ENCODE measurements around the gene KRTAP15-1. TPM values are rescaled to one million over a fixed set of nuclear protein-coding genes. Genes with fewer than 3 reads are reported as not detected.

KRTAP15-1 gene
- total and polyA plus RNA-seq, 2 donors (not counting 3 experiments of a cell fraction or from before 2014, with no cell fraction given), result not detected

DNA sequence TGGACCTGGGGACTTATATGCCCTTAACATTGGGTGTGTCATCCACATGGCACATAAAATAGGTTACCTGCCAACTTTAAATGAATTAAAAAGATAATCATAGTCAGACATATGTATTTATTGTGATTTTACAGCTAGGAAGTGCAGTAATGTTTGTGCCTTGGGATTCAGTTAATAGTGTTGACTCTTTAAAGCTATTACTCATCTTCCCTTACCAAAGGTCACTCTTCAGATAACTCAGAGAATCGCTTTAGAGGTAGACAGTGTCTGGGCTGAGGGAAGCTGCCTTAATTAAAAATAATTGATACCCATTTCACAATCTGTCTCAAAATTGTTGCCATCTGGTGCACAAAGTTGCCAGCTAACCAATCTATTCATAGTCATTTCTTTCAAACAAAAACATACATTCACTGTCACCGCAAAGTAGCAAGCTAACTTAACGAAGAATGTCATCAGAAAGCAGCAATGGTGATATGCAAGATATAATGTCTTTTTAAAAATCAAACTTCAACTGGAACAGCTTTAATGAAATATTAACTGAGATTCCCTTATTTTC is 3.0 kb upstream of the KRTAP15-1 start:
- Histone ChIP-seq H3K4me1 (ENCODE audit: control insufficient read depth, extremely low read depth, insufficient read depth, low read length) (no peaks in the 10 kb centered on the region), H3K9me3 (replicated peaks; ENCODE audit: control insufficient read depth, insufficient read depth, low read length) (peaks cover 1% of the 10 kb centered on the region), H3K4me2 (ENCODE audit: insufficient read depth, low read length) (no peak overlapping the region), H3K79me2 (ENCODE audit: control insufficient read depth, insufficient read depth, low read length) (no peaks in the 10 kb centered on the region), H3K9ac (replicated peaks; ENCODE audit: extremely low read depth, insufficient read depth, low read length) (no peak overlapping the region), H3K4me3 (replicated peaks in 1 of 3; ENCODE audit: insufficient read depth in 1 of 3, low read depth in 1 of 3, low read length in 3 of 3) (no peak overlapping the region), H3K9me1 (replicated peaks; ENCODE audit: control insufficient read depth, extremely low read depth, insufficient read depth, low read length) (no peaks in the 10 kb centered on the region), H4K20me1 (replicated peaks; ENCODE audit: control insufficient read depth, extremely low read depth, insufficient read depth, low read length) (no peaks in the 10 kb centered on the region), H3K27me3 (ENCODE audit: control insufficient read depth in 2 of 2, insufficient read depth in 2 of 2, low read length in 2 of 2) (no peaks in the 10 kb centered on the region), H3K36me3 (ENCODE audit: control insufficient read depth in 2 of 2, extremely low read depth in 1 of 2, insufficient read depth in 2 of 2, low read length in 2 of 2) (no peaks in the 10 kb centered on the region), H3K27ac (ENCODE audit: insufficient read depth, low read depth, low read length) (no peak overlapping the region), H2AFZ (ENCODE audit: low read depth, low read length) (no peak overlapping the region)
- TF ChIP-seq, protein P1, sequence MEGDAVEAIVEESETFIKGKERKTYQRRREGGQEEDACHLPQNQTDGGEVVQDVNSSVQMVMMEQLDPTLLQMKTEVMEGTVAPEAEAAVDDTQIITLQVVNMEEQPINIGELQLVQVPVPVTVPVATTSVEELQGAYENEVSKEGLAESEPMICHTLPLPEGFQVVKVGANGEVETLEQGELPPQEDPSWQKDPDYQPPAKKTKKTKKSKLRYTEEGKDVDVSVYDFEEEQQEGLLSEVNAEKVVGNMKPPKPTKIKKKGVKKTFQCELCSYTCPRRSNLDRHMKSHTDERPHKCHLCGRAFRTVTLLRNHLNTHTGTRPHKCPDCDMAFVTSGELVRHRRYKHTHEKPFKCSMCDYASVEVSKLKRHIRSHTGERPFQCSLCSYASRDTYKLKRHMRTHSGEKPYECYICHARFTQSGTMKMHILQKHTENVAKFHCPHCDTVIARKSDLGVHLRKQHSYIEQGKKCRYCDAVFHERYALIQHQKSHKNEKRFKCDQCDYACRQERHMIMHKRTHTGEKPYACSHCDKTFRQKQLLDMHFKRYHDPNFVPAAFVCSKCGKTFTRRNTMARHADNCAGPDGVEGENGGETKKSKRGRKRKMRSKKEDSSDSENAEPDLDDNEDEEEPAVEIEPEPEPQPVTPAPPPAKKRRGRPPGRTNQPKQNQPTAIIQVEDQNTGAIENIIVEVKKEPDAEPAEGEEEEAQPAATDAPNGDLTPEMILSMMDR (IDR thresholded peaks at IDR 0.05; ENCODE audit: extremely low read depth in 1 of 2, insufficient read depth in 1 of 2, low read depth in 1 of 2, low read length in 2 of 2), result no peak
- no peak for TF ChIP-seq GATA2 (IDR thresholded peaks at IDR 0.05; ENCODE audit: insufficient read depth, insufficient read length, low read depth, low read length)
- TF ChIP-seq, protein P2, sequence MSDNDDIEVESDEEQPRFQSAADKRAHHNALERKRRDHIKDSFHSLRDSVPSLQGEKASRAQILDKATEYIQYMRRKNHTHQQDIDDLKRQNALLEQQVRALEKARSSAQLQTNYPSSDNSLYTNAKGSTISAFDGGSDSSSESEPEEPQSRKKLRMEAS (IDR thresholded peaks at IDR 0.05; ENCODE audit: insufficient read depth, insufficient read length), result no peak
- no peak for TF ChIP-seq JUN (IDR thresholded peaks at IDR 0.05; ENCODE audit: borderline replicate concordance, insufficient read depth, insufficient read length, low read depth)
- DNase-seq (ENCODE audit: low read depth, low spot score) (no peak), FAIRE-seq (no peak)
- CTCF ChIA-PET, result no interaction called here
- intact Hi-C loops (cut with micrococcal nuclease), result no loop called here
- BruUV-seq (replicated peaks), result no TSS peak
- POLR2A ChIA-PET, result no interaction called here
- dilution Hi-C loops (cut with MboI; ENCODE audit: extremely low pct_ligation_motif_present, low sequenced_read_pairs), result no loop called here

DNA sequence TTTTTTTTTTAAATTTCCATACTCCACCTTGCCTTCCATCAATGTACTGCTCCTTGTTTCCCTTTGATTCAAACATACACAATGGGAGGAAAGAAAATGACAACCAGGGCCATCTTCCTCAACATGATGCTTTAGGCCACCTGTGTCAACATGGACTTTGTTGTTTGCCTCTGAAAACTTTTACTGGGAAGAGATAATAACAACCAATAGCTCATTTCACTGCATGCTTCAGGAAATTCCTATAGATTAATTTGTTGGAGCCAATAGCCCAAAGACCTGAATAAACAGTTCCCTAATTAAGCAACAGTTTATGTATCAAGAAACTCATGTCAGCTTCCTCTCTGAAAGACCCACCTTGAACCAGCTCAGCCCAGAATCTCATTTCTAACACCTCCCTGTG is 3.2 kb downstream of the KRTAP15-1 start:
- Histone ChIP-seq H3K79me2 (ENCODE audit: control insufficient read depth, insufficient read depth, low read length) (no peaks in the 10 kb centered on the region), H2AFZ (ENCODE audit: low read depth, low read length) (no peak overlapping the region), H3K9ac (replicated peaks; ENCODE audit: extremely low read depth, insufficient read depth, low read length) (no peak overlapping the region), H3K4me1 (ENCODE audit: control insufficient read depth, extremely low read depth, insufficient read depth, low read length) (no peaks in the 10 kb centered on the region), H3K9me3 (replicated peaks; ENCODE audit: control insufficient read depth, insufficient read depth, low read length) (peaks cover 3% of the 10 kb centered on the region), H4K20me1 (replicated peaks; ENCODE audit: control insufficient read depth, extremely low read depth, insufficient read depth, low read length) (no peaks in the 10 kb centered on the region), H3K9me1 (replicated peaks; ENCODE audit: control insufficient read depth, extremely low read depth, insufficient read depth, low read length) (no peaks in the 10 kb centered on the region), H3K27me3 (ENCODE audit: control insufficient read depth in 2 of 2, insufficient read depth in 2 of 2, low read length in 2 of 2) (no peaks in the 10 kb centered on the region), H3K4me2 (ENCODE audit: insufficient read depth, low read length) (no peak overlapping the region), H3K27ac (ENCODE audit: insufficient read depth, low read depth, low read length) (no peak overlapping the region), H3K36me3 (ENCODE audit: control insufficient read depth in 2 of 2, extremely low read depth in 1 of 2, insufficient read depth in 2 of 2, low read length in 2 of 2) (no peaks in the 10 kb centered on the region), H3K4me3 (replicated peaks in 1 of 3; ENCODE audit: insufficient read depth in 1 of 3, low read depth in 1 of 3, low read length in 3 of 3) (no peak overlapping the region)
- no TSS peak for BruUV-seq (replicated peaks)
- DNase-seq (ENCODE audit: low read depth, low spot score) (no peak), FAIRE-seq (no peak)
- intact Hi-C loops (cut with micrococcal nuclease) (no loop called here), dilution Hi-C loops (cut with MboI; ENCODE audit: extremely low pct_ligation_motif_present, low sequenced_read_pairs) (no loop called here)
- TF ChIP-seq MYC (IDR thresholded peaks at IDR 0.05; ENCODE audit: low read depth, low read length) (no peak), GATA2 (IDR thresholded peaks at IDR 0.05; ENCODE audit: insufficient read depth, insufficient read length, low read depth, low read length) (no peak), JUN (IDR thresholded peaks at IDR 0.05; ENCODE audit: borderline replicate concordance, insufficient read depth, insufficient read length, low read depth) (no peak), FOS (IDR thresholded peaks at IDR 0.05; ENCODE audit: borderline replicate concordance, insufficient read depth, low read length) (no peak), EZH2 (IDR thresholded peaks at IDR 0.05; ENCODE audit: borderline replicate concordance, low read depth, low read length, severe bottlenecking) (no peak), POLR2AphosphoS5 (IDR thresholded peaks at IDR 0.05; ENCODE audit: insufficient read depth, low read depth, low read length) (no peak), POLR2A (IDR thresholded peaks at IDR 0.05; ENCODE audit: low read depth, low read length) (no peak)
- TF ChIP-seq, protein P1 (IDR thresholded peaks at IDR 0.05; ENCODE audit: extremely low read depth in 1 of 2, insufficient read depth in 1 of 2, low read depth in 1 of 2, low read length in 2 of 2), result no peak
- TF ChIP-seq, protein P2 (IDR thresholded peaks at IDR 0.05; ENCODE audit: insufficient read depth, insufficient read length), result no peak
- ChIA-PET POLR2A (no interaction called here), CTCF (interaction anchor here (0.9 kb wide), 1 partner anchor 33 kb away, joined by 3 read pairs; no protein-coding TSS in a partner anchor)
